ENCODE data around the gene HDAC4.

- TF ChIP-seq SMAD1 (IDR thresholded peaks at IDR 0.05; ENCODE audit: low read depth, low read length, partially characterized antibody) (no peak), ELK1 (CRISPR knock-in tag; IDR thresholded peaks at IDR 0.05) (no peak), SP1 (CRISPR knock-in tag; IDR thresholded peaks at IDR 0.05) (no peak), SAFB (IDR thresholded peaks at IDR 0.05; ENCODE audit: borderline replicate concordance, low read depth, low read length) (no peak), HMG20A (CRISPR knock-in tag; conservative IDR thresholded peaks at IDR 0.05) (no peak), ZNF592 (IDR thresholded peaks at IDR 0.05) (no peak)
Measured at GRCh38 chr2:239189711-239190131, 211.1 kb downstream of the HDAC4 start.
